K562 (cell line): Measurements from ENCODE around the gene F11R. TPM values are rescaled to one million over a fixed set of nuclear protein-coding genes. Genes with fewer than 3 reads are reported as not detected.
A peak's percentile ranks its signal among the peaks of the same experiment; 100 is the strongest.

Source experiments
- ATAC-seq: fragments of 200-7000 bp; cut with Tn5 transposase; 3 replicates; pipeline ENCODE4 v1.9.1; 2020; ENCODE audit warnings: moderate library complexity
- BruUV-seq: library from RNA; stranded (reverse); fragments of 400-500 nt; replicated peaks from 2 replicates; lab custom pipeline; 2021; lab: Mats Ljungman, UMichigan
- CTCF ChIA-PET: fragments of 300-600 bp; formaldehyde crosslinking; extraction: SDS; loops from one replicate; lab custom pipeline; 2021; ENCODE audit warnings: low intra/inter-chr PET ratio; lab: Yijun Ruan, JAX
- POLR2A ChIA-PET: fragments of 300-600, 350-650 bp; sonication (Branson Sonifier 250); formaldehyde crosslinking; extraction: SDS; loops from one replicate; lab custom pipeline; 2021; ENCODE audit warnings: antibody characterized with exemption, inconsistent platforms; lab: Yijun Ruan, JAX
- DNase-seq, 4 experiments: peaks; one replicate each; pipeline versions ENCODE4 v3.0.0 to v3.0.0-alpha.2; 2011 to 2018; ENCODE audit warnings: low spot score in 3 of 4, mixed read lengths in 3 of 4; ENCODE audit errors: extremely low read depth in 1 of 4
- FAIRE-seq: peaks from 2 replicates; lab custom pipeline; 2011; peaks lifted over from hg19 to GRCh38; lab: Jason Lieb, UNC
- H2AFZ ChIP-seq: 2 replicates; pipeline ENCODE4 v1.6.0; 2011; ENCODE audit warnings: low read depth, low read length, control low read depth, inconsistent platforms
- H3K27ac ChIP-seq: fragments of 200-600 bp; 3 replicates; pipeline ENCODE4 v1.8.0; 2011; ENCODE audit warnings: low read depth, mild to moderate bottlenecking, control low read depth, inconsistent platforms, low read length, moderate library complexity, mixed read lengths; ENCODE audit errors: extremely low read depth
- H3K27me3 ChIP-seq, 2 experiments: fragments of 300-600 bp in 1 of 2; 2 replicates in 1 of 2; 3 replicates in 1 of 2; pipeline versions ENCODE4 v1.6.0 to v1.8.0; 2011; ENCODE audit warnings: inconsistent platforms in 2 of 2, low read length in 2 of 2, mild to moderate bottlenecking in 1 of 2, mixed read lengths in 1 of 2, moderate library complexity in 1 of 2; ENCODE audit not compliant: control insufficient read depth in 2 of 2, insufficient read depth in 2 of 2
- H3K36me3 ChIP-seq: fragments of 300-600 bp; 3 replicates; pipeline ENCODE4 v1.8.0; 2011; ENCODE audit warnings: mild to moderate bottlenecking, low read length, inconsistent platforms; ENCODE audit not compliant: control insufficient read depth, insufficient read depth
- H3K4me1 ChIP-seq, 2 experiments: fragments of 200-600 bp in 1 of 2; replicated peaks in 1 of 2; 2 replicates in 1 of 2; 3 replicates in 1 of 2; pipeline versions ENCODE4 v1.5.1 to v1.8.0; 2011; ENCODE audit warnings: inconsistent platforms in 2 of 2, low read length in 2 of 2, mild to moderate bottlenecking in 1 of 2, mixed read lengths in 1 of 2, moderate library complexity in 1 of 2; ENCODE audit not compliant: control insufficient read depth in 2 of 2, insufficient read depth in 2 of 2
- H3K4me2 ChIP-seq: 2 replicates; pipeline ENCODE4 v1.6.1; 2011; ENCODE audit warnings: low read length, control low read depth, inconsistent platforms, mixed read lengths; ENCODE audit not compliant: insufficient read depth
- H3K4me3 ChIP-seq: fragments of 200-600 bp; sonication (generic), shearing (Covaris generic); 2 replicates; pipeline ENCODE4 v1.5.1; 2016; ENCODE audit warnings: control low read depth, inconsistent platforms
- H3K79me2 ChIP-seq: fragments of 200-600 bp; 3 replicates; pipeline ENCODE4 v1.8.0; 2011; ENCODE audit warnings: low read length, inconsistent platforms; ENCODE audit not compliant: control insufficient read depth, insufficient read depth
- H3K9ac ChIP-seq, 2 experiments: 2 replicates each; pipeline versions ENCODE4 v1.6.0 to v1.6.1; 2011; ENCODE audit warnings: low read depth in 2 of 2, low read length in 2 of 2, control low read depth in 1 of 2, inconsistent platforms in 1 of 2, mild to moderate bottlenecking in 1 of 2, mixed read lengths in 1 of 2; ENCODE audit not compliant: insufficient read depth in 1 of 2
- H3K9me1 ChIP-seq: one replicate; pipeline ENCODE4 v1.6.0; 2011; ENCODE audit warnings: inconsistent platforms, mild to moderate bottlenecking, low read length, moderate library complexity; ENCODE audit not compliant: control insufficient read depth, insufficient read depth
- H3K9me3 ChIP-seq: replicated peaks from 2 replicates; pipeline ENCODE4 v1.5.1; 2011; ENCODE audit warnings: low read depth, low read length, inconsistent platforms; ENCODE audit not compliant: control insufficient read depth, insufficient read depth
- H4K20me1 ChIP-seq: replicated peaks from 2 replicates; pipeline ENCODE4 v1.6.1; 2011; ENCODE audit warnings: low read length, inconsistent platforms, mixed read lengths; ENCODE audit not compliant: control insufficient read depth, insufficient read depth
- EHMT2 ChIP-seq: fragments of 450-650 bp; IDR thresholded peaks from 2 replicates; pipeline ENCODE4 v1.6.1; 2018; ENCODE audit warnings: antibody characterized with exemption
- JUND ChIP-seq, 2 experiments: IDR thresholded peaks; 2 replicates in 1 of 2; 3 replicates in 1 of 2; pipeline ENCODE4 v1.6.1; 2011; ENCODE audit warnings: borderline replicate concordance in 2 of 2, low read depth in 2 of 2, low read length in 2 of 2, improper control_type of control experiment in 1 of 2, missing biosample characterization in 1 of 2, missing genetic modification characterization in 1 of 2, missing genetic modification reagents in 1 of 2
- SNRNP70 ChIP-seq: fragments of 200-400 bp; formaldehyde crosslinking; optimal IDR thresholded peaks from 2 replicates; pipeline ENCODE3; 2017; ENCODE audit warnings: low read depth, low read length
- WGBS: fragments of 100-300 bp; shearing (Covaris generic); methylation state at CpG from one replicate; pipeline ENCODE4 v1.1.6; 2016; ENCODE audit warnings: low coverage, mixed read lengths; ENCODE audit not compliant: insufficient coverage; ENCODE audit errors: missing lambda C conversion rate; 5-methylcytosine and 5-hydroxymethylcytosine counted together
- in situ Hi-C: fragments of 300-500 bp; cut with MboI; formaldehyde crosslinking; loops from 4 replicates; pipeline ENCODE4 v1.15.0; 2018; ENCODE audit warnings: inconsistent platforms, mixed read lengths
- intact Hi-C: fragments of 100-400 bp; cut with micrococcal nuclease; formaldehyde crosslinking; loops from 2 replicates; pipeline ENCODE4 v1.14.2; 2022
- polyA plus RNA-seq, 8 experiments: library from polyadenylated mRNA; depleted of rRNA in 4 of 8; stranded (reverse) in 5 of 8; unstranded in 3 of 8; fragments of >200 nt; fragmentation: Nextera tagmentation in 2 of 8; fragmentation: Illumina TruSeq in 1 of 8; extraction: Ambion mirVana in 2 of 8; extraction: Trizol in 1 of 8; gene quantifications; 2 replicates each; pipeline versions ENCODE4 v1.2.1 to v1.2.3, GENCODE V29; 2011 to 2014; ENCODE audit warnings: inconsistent platforms in 1 of 8, missing spikeins in 1 of 8
- total RNA-seq, 7 experiments: library from RNA; depleted of rRNA in 6 of 7; stranded (reverse); fragments of >200 nt in 6 of 7; fragmentation: Illumina TruSeq in 2 of 7; extraction: Trizol in 2 of 7; gene quantifications; 2 replicates each; pipeline versions ENCODE4 v1.2.1 to v1.2.3, GENCODE V29; 2011 to 2021; ENCODE audit warnings: low replicate concordance in 1 of 7

Gene F11R
- total and polyA plus RNA-seq, 9 of the 15 experiments (the other 6 are each of a cell fraction or from before 2014, with no cell fraction given): 27.4 to 187 (median 52.5) TPM

DNA sequence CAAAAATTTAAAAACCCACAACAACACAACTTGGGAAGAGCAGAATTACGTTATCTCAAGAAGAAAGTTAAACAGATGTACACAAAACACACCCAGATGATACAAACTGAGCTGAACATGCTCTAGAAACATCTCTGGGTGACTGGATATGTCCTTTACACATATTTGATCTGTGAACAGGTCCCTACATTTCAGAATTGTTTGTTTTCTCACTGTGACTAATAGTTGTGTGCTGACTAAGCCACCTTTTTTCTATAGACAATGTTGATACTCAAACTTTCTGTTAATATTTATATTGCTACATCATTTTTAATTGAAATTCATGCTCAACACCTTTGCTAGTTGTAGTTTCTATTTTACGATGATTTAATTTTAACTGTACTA lies 1.0 kb upstream of the F11R start:
- ATAC-seq: no peak
- FAIRE-seq: no peak
- H4K20me1 ChIP-seq: no peaks in the 10 kb centered on the region
- 0 out of 3 replicates have a peak, but pooled peaks cover 2% of the 10 kb centered on the region for H3K36me3 ChIP-seq
- CTCF ChIA-PET: no interaction called here
- POLR2A ChIA-PET: interaction anchor here (0.8 to 2.5 kb wide), 4 partner anchors 9 to 25 kb away, joined by 3 to 18 read pairs (median 6); partner anchors contain the start of genes TSTD1 and USF1
- WGBS: 76% methylated on average over 2 of the region's 2 CpGs
- TF ChIP-seq SNRNP70 (no peak), EHMT2 (0 out of 2 replicates have a peak, but pooled peaks have one; percentile 1), JUND (IDR thresholded peaks at IDR 0.05; ENCODE audit: borderline replicate concordance, low read depth, low read length) (no peak), JUND (tag; IDR thresholded peaks at IDR 0.05; ENCODE audit: borderline replicate concordance, low read depth, low read length) (peak; percentile 35; the same call in 1 of the 3 replicates)
- peak overlapping the region in 1 of 2 experiments; percentile 88; a peak in 2 of 4 replicates for H3K9ac ChIP-seq
- peak overlapping the region; percentile 96 for H3K27ac ChIP-seq
- H3K4me2 ChIP-seq: peak overlapping the region; percentile 97
- DNase-seq: no peak
- in situ Hi-C loops: no loop called here
- peaks cover 3% of the 10 kb centered on the region for H3K9me1 ChIP-seq
- peaks cover 26 to 30% of the 10 kb centered on the region in 2 experiments for H3K4me1 ChIP-seq
- no TSS peak for BruUV-seq
- H3K79me2 ChIP-seq: peaks cover 42% of the 10 kb centered on the region
- peak overlapping the region; percentile 99; the same call in 1 of the 2 replicates for H2AFZ ChIP-seq
- no peaks in the 10 kb centered on the region for H3K27me3 ChIP-seq
- intact Hi-C loops: no loop called here
- H3K9me3 ChIP-seq: no peaks in the 10 kb centered on the region
- H3K4me3 ChIP-seq: peak overlapping the region; percentile 87
